HG03280 (cell line): Measurements from ENCODE around the gene CXCR4.
"Not testable (repeated sequence)": the region's sequence is repeated elsewhere in the genome, so short reads cannot be mapped to it uniquely, and the experiment has no call there.

Experiments
- ATAC-seq: cut with Tn5 transposase; IDR thresholded peaks from one replicate; pipeline ENCODE4 v1.9.1; 2021; ENCODE audit warnings: mild to moderate bottlenecking, moderate library complexity; ENCODE audit not compliant: unreplicated experiment

The CXCR4 gene

GRCh38 chr2:136080114-136080513 is 37.8 kb downstream of the CXCR4 start:
- no peak for ATAC-seq

DNA sequence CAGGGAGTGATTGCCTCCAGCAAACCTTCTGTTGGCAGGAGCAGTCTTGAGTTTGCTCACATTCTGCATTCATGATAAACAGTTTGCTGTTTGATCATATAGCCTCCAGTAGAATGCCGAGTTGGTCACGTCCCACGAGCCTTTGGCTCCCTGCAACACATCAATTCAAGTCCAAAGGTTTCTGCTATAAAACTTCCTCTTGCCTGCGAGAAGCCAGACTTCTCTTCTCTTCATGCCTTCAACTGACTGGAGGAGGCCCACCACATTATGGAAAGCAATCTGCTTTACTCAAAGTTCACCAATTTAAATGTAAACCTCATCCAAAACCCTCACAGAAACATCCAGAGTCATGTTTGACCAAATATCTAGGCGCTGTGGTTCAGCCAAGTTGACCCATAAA is 40.8 kb downstream of the CXCR4 start:
- no peak for ATAC-seq

GRCh38 chr2:136075476-136075875 is 42.5 kb downstream of the CXCR4 start:
- ATAC-seq: no peak

GRCh38 chr2:136072621-136073020 is 45.3 kb downstream of the CXCR4 start:
- no peak for ATAC-seq

DNA sequence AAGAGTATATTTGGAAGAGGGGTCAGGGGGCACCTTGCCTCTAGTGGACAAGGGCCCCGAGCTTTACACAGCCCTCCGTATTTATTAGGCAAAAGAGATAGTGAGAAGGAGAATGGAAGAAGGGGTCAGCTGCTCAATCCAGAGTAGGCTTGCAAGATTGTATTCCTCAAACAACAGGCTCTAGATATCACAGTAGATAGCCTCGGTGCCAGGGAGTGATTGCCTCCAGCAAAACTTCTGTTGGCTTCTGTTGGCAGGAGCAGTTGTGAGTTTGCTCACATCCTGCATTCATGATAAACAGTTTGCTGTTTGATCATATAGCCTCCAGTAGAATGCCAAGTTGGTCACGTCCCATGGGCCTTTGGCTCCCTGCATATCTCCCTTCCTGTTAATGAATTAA is 46.1 kb downstream of the CXCR4 start:
- not testable (repeated sequence) for ATAC-seq

DNA sequence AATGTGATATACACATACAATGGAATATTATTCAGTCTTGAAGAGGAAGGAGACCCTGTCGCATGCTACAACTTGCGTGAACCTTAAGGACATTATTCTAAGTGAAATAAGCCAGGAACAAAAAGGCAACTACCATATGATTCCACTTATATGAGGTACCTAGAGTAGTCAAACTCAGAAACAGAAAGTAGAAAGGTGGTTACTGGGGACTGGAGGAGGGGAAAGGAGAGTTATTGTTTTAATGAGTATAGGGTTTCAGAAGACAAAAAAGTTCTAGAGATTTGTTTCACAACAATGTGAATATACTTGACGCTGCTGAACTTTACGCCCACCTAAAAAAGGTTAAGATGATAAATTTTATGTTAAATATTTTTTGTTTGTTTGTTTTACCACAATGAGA is 47.0 kb downstream of the CXCR4 start:
- ATAC-seq: no peak

DNA sequence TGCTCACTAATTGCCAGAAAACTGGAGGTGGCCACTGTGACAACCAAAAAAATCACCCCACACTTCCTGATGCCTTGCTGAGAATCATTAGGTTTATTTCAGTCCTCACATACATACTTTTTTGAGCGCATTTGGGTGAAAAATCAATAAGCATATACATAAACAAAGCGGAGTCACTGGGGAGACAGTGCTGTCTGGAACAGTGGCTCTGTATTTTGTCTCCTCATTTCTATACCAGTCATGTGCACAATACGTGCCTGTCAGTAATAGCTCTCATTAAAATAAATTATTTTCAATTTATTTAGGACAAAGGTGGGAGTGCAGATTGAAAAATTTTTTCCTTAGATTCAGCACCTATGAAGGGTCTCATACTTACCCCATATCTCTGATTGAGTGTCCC is 48.2 kb downstream of the CXCR4 start:
- no peak for ATAC-seq

DNA sequence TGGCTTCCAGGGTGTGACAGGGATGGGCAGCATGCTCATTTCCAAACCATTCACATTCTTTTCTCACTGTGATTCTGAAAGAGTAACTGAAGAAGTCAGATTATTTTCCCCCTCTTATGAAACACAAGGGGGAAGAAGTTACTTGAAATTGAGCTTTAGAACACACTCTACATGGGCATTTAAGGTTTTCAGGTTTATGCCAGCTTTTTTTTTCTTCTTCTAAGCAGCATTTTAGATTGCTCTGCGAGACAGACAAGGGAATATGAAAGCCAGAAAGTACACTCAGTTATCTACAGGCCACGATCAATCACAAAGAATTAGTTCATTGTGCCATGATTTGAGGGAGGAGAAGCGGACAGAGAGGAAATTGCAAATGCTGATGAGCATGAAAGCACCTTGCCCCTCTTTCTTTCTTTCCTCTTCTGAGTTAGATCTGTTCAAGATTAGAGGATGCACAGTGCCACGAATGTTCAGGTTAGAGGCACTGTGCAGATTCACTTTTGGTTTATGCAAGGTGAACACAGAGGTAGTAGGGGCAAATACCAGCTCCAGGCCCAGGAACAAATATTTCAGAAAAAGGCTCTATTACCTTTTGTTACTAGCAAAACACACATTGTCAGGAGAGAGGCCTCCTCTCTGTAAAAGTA is 49.2 kb downstream of the CXCR4 start:
- ATAC-seq: no peak

GRCh38 chr2:136067897-136068580 is 49.9 kb downstream of the CXCR4 start:
- no peak for ATAC-seq

DNA sequence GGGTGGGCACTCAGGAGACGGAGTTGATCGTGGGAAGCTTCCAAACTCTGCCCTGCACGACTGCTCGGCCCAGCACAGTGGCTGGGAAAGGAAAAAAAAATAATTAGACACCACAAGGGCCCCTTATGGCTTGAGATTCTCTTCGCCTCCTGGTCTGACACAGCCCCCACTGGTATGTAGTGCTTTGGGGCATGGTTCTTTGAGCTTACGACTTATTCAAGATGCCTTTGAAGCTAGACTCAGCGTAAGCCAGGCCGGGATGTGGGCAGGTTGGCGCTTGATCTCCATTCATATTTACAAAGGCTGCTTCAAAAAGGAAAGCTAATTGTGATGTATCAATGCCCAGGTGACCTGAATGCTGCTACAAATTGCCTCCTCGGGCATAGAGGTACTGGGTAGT is 50.5 kb downstream of the CXCR4 start:
- no peak for ATAC-seq

DNA sequence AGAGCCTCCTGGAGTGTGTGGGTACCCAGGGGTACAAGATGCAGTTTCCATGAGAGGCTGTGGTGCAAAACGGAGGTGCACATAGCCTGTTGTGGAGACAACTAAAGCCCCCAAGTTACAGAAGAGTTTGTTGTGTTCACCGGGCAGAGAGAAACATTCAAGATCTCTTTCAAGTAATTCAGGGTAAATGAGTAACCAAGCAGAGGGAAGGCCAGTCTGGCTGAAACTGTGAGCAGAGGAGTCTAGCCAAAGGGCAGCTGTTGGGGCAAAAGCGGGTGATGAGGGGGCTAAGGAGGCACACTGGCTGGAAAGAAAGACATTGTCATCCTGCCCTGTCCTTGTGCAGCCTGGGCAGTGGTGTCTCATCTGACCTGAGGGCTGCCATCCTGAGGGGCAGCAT is 52.0 kb downstream of the CXCR4 start:
- ATAC-seq: no peak

DNA sequence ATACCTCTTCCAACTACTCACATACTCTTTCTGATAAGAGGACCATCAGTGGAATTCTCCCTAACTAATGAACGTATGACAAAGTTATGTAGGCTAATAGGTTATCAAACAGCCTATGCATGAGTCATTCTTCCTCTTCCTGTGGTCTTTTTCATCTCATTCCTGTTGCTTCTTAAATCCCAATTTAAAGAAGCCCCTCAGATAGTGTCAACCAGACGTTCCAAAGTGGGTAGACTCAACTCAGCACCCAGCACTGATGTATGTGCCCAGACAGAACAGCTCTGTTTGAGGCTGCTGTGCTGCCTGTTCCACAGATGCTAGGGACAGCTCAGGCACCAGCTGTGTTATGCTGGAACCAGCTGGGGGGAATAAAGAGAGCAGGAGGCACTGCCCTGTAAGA is 52.6 kb downstream of the CXCR4 start:
- no peak for ATAC-seq
